T-helper 9 cell (primary cell): ENCODE measurements around the gene USP13.
"Not testable (repeated sequence)": the region's sequence is repeated elsewhere in the genome, so short reads cannot be mapped to it uniquely, and the experiment has no call there.

ENCODE experiments used
- DNase-seq: peaks from one replicate; pipeline ENCODE4 v3.0.0-alpha.2; 2020
- total RNA-seq, 2 donors: gene quantifications; one replicate each; lab custom pipeline; 2026; lab: John Stamatoyannopoulos, UW

Gene USP13
- 7.2 to 9.9 reads per million in 2 donors for total RNA-seq

GRCh38 chr3:179652447-179653095, at the start of gene USP13:
USP13 (plus strand) TSS chr3:179653040; CDS start chr3:179653226, 186 bp downstream.
- DNase-seq, result peak; percentile 48

GRCh38 chr3:179603321-179603720, 49.5 kb upstream of the USP13 start:
- no peak for DNase-seq

- DNase-seq, result no peak
These were observed 49.0 kb upstream of the USP13 start for GRCh38 chr3:179603831-179604230.

- DNase-seq, result peak; percentile 88
These were observed 48.3 kb upstream of the USP13 start, which contains the start of the genes MRPL47 and NDUFB5 for GRCh38 chr3:179604321-179605078. MRPL47 (minus strand) TSS chr3:179604638; CDS start chr3:179604624, 14 bp downstream. NDUFB5 (plus strand) TSS chr3:179604794; CDS start chr3:179604816, 22 bp downstream.

- DNase-seq, result no peak
These were observed 46.2 kb upstream of the USP13 start for GRCh38 chr3:179606534-179607085.

- no peak for DNase-seq
These were observed 43.7 kb upstream of the USP13 start for GRCh38 chr3:179608931-179609720.

GRCh38 chr3:179610066-179610465, 42.8 kb upstream of the USP13 start:
- no peak for DNase-seq

GRCh38 chr3:179613807-179614206, 39.0 kb upstream of the USP13 start:
- DNase-seq, result no peak

- no peak for DNase-seq
These were observed 37.2 kb upstream of the USP13 start for GRCh38 chr3:179615458-179616173.

GRCh38 chr3:179622023-179622422, 30.8 kb upstream of the USP13 start:
- no peak for DNase-seq

GRCh38 chr3:179624451-179624850, 28.4 kb upstream of the USP13 start:
- no peak for DNase-seq

GRCh38 chr3:179630753-179631451, 21.9 kb upstream of the USP13 start:
- no peak for DNase-seq

GRCh38 chr3:179640469-179640868, 12.4 kb upstream of the USP13 start:
- no peak for DNase-seq

GRCh38 chr3:179642871-179643270, 10.0 kb upstream of the USP13 start:
- no peak for DNase-seq

GRCh38 chr3:179643837-179644236, 9.0 kb upstream of the USP13 start:
- DNase-seq, result not testable (repeated sequence)

GRCh38 chr3:179646177-179646576, 6.7 kb upstream of the USP13 start:
- DNase-seq, result no peak

- DNase-seq, result no peak
These were observed 973 bp upstream of the USP13 start for GRCh38 chr3:179651687-179652446.

- peak; percentile 37 for DNase-seq
These were observed 407 bp downstream of the USP13 start for GRCh38 chr3:179653096-179653797.

- DNase-seq, result no peak
These were observed 2.4 kb downstream of the USP13 start for GRCh38 chr3:179655236-179655635.

GRCh38 chr3:179658606-179659005, 5.8 kb downstream of the USP13 start:
- no peak for DNase-seq
